ENCODE results near the gene PDRG1. TPM values are rescaled to one million over a fixed set of nuclear protein-coding genes. Genes with fewer than 3 reads are reported as not detected.
"Not testable (repeated sequence)": the region's sequence is repeated elsewhere in the genome, so short reads cannot be mapped to it uniquely, and the experiment has no call there.

The PDRG1 gene
- total RNA-seq, 1 donor from 2014 or later, result 1.7 TPM

DNA sequence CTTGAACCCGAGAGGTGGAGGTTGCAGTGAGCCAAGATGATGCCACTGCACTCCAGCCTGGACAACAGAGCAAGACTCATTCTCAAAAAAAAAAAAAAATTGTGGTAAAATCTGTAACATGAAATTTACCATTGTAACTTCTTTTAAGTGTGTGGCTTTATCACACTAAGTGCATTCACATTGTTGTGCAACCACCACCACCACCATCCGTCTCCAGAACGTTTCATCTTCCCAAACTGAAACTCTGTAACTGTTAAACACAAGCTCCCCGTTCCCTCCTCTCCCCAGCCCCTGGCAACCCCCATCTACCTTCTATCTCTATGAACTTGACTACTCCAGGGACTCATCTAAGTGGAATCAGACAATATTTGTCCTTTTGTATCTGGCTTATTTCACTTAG, 29.7 kb downstream of the PDRG1 start:
- intact Hi-C loops (cut with DNase I), result no loop called here
- no peaks in the 10 kb centered on the region for H3K9me3 ChIP-seq
- H3K36me3 ChIP-seq, result no peaks in the 10 kb centered on the region
- H3K27ac ChIP-seq, result no peak overlapping the region
- TF ChIP-seq, protein P1, sequence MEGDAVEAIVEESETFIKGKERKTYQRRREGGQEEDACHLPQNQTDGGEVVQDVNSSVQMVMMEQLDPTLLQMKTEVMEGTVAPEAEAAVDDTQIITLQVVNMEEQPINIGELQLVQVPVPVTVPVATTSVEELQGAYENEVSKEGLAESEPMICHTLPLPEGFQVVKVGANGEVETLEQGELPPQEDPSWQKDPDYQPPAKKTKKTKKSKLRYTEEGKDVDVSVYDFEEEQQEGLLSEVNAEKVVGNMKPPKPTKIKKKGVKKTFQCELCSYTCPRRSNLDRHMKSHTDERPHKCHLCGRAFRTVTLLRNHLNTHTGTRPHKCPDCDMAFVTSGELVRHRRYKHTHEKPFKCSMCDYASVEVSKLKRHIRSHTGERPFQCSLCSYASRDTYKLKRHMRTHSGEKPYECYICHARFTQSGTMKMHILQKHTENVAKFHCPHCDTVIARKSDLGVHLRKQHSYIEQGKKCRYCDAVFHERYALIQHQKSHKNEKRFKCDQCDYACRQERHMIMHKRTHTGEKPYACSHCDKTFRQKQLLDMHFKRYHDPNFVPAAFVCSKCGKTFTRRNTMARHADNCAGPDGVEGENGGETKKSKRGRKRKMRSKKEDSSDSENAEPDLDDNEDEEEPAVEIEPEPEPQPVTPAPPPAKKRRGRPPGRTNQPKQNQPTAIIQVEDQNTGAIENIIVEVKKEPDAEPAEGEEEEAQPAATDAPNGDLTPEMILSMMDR (IDR thresholded peaks at IDR 0.05), result no peak
- DNase-seq (ENCODE audit: low spot score in 2 of 2), result no peak
- no peaks in the 10 kb centered on the region for H3K4me1 ChIP-seq
- H3K4me3 ChIP-seq, result no peak overlapping the region
- H3K27me3 ChIP-seq, result no peaks in the 10 kb centered on the region

DNA sequence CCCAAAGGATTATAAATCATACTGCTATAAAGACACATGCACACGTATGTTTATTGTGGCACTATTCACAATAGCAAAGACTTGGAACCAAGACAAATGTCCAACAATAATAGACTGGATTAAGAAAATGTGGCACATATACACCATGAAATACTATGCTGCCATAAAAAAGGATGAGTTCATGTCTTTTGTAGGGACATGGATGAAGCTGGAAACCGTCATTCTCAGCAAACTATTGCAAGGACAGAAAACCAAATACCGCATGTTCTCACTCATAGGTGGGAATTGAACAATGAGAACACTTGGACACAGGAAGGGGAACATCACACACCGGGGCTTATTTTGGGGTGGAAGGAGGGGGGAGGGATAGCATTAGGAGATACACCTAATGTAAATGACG, 30.4 kb downstream of the PDRG1 start:
- H3K9me3 ChIP-seq; H3K27ac ChIP-seq; DNase-seq (ENCODE audit: low spot score in 2 of 2); H3K36me3 ChIP-seq; H3K27me3 ChIP-seq; H3K4me1 ChIP-seq; H3K4me3 ChIP-seq; intact Hi-C loops (cut with DNase I): not testable (repeated sequence)

- no peaks in the 10 kb centered on the region for H3K36me3 ChIP-seq
- no peaks in the 10 kb centered on the region for H3K9me3 ChIP-seq
- H3K27me3 ChIP-seq, result no peaks in the 10 kb centered on the region
- H3K27ac ChIP-seq, result no peak overlapping the region
- DNase-seq (ENCODE audit: low spot score in 2 of 2), result no peak
- no peaks in the 10 kb centered on the region for H3K4me1 ChIP-seq
- H3K4me3 ChIP-seq, result no peak overlapping the region
- intact Hi-C loops (cut with DNase I), result no loop called here
- TF ChIP-seq, protein P1 (IDR thresholded peaks at IDR 0.05), result no peak
Measured at GRCh38 chr20:31920275-31920855, 31.5 kb downstream of the PDRG1 start.

- Histone ChIP-seq H3K9me3 (no peaks in the 10 kb centered on the region), H3K36me3 (no peaks in the 10 kb centered on the region), H3K27ac (no peak overlapping the region), H3K27me3 (no peaks in the 10 kb centered on the region), H3K4me1 (no peaks in the 10 kb centered on the region), H3K4me3 (no peak overlapping the region)
- TF ChIP-seq, protein P1 (IDR thresholded peaks at IDR 0.05), result no peak
- intact Hi-C loops (cut with DNase I), result loop anchor here (5.0 kb wide), 1 partner anchor 57 kb away; no protein-coding TSS in a partner anchor
- DNase-seq (ENCODE audit: low spot score in 2 of 2), result no peak
Measured at GRCh38 chr20:31919410-31920155, 32.3 kb downstream of the PDRG1 start.

DNA sequence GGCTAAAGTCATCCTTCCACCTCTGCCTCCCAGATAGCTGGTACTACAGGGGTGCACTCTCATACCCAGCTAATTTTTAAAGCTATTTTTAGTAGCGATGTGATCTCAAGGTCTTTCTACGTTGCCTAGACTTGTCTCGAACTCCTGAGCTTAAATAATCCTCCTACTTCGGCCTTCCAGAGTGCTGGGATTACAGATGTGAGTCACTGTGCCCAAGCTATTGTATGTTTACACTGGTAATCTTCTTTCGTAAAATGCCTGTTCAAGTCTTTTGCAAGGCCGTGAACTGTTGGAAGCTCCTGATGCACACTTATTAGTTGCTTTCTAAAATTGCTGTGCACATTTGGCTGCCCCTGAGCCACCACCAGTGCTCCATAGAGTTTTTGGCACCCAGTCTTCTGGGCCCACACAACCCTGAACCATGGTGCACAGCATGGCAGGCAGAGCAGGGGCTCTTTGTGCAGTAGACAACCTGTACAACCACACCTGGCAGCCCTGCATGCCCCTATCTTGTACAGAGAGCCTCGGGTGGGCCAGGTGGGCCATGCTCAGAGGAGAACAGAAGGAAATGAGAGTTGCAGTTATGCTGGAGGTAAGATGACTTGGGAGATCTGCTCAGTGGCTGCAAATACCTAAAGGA, 33.3 kb downstream of the PDRG1 start:
- no peak overlapping the region for H3K27ac ChIP-seq
- no peaks in the 10 kb centered on the region for H3K9me3 ChIP-seq
- no peak overlapping the region for H3K4me3 ChIP-seq
- no peaks in the 10 kb centered on the region for H3K27me3 ChIP-seq
- H3K4me1 ChIP-seq, result no peaks in the 10 kb centered on the region
- intact Hi-C loops (cut with DNase I), result loop anchor here (5.0 kb wide), 1 partner anchor 56 kb away; no protein-coding TSS in a partner anchor
- TF ChIP-seq, protein P1 (IDR thresholded peaks at IDR 0.05), result no peak
- H3K36me3 ChIP-seq, result no peaks in the 10 kb centered on the region
- DNase-seq (ENCODE audit: low spot score in 2 of 2), result no peak

- H3K36me3 ChIP-seq; H3K9me3 ChIP-seq; H3K4me1 ChIP-seq; H3K27me3 ChIP-seq; H3K27ac ChIP-seq; H3K4me3 ChIP-seq; DNase-seq (ENCODE audit: low spot score in 2 of 2): not testable (repeated sequence)
- intact Hi-C loops (cut with DNase I), result loop anchor here (5.0 kb wide), 1 partner anchor 56 kb away; no protein-coding TSS in a partner anchor
Measured at GRCh38 chr20:31917962-31918412, 33.9 kb downstream of the PDRG1 start.

All from ascending aorta (tissue), 2 donors.